GM18511 (cell line): Measurements from ENCODE around the gene ANGPTL1.
"Not testable (repeated sequence)": the region's sequence is repeated elsewhere in the genome, so short reads cannot be mapped to it uniquely, and the experiment has no call there.

Source experiments
- ATAC-seq: cut with Tn5 transposase; IDR thresholded peaks from one replicate; pipeline ENCODE4 v1.9.1; 2021; ENCODE audit warnings: mild to moderate bottlenecking, moderate library complexity; ENCODE audit not compliant: unreplicated experiment

ANGPTL1 gene

DNA sequence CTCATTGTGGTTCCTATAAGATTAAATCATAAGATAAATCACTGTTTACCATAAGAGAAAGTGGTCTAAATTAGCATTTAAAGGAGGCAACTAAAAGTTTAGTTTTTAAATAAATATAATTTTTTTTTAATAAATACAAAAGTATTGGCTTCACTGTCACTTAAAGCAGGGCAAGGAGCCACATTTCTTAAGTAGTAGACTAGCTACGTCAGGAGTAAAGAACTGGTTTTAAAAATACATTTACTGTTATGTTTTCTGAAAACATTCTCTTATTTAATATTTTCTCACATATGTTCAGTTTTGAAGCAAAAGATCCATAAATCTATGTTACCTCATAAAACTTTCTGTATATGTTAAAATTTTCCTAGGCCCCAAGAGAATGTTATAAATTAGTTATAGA is 2.2 kb downstream of the ANGPTL1 start:
- no peak for ATAC-seq

DNA sequence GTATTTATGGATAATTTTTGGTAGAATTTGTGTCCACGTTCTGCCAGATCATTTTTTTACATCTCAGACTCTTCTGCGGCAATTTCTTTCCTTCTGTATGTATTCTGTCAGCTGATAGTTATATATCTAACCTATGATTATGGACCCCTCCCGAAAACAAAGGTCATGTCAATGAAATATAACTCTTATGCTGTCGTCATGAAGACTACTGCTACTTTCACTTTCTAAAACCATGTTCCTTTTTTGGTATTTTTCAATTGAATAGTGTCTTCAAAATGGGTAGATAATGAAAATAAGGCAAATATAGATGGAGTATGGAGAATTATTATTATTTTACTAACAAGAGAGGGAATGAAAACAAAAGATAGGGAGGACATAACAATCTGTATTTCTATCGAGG is 3.2 kb downstream of the ANGPTL1 start:
- no peak for ATAC-seq

DNA sequence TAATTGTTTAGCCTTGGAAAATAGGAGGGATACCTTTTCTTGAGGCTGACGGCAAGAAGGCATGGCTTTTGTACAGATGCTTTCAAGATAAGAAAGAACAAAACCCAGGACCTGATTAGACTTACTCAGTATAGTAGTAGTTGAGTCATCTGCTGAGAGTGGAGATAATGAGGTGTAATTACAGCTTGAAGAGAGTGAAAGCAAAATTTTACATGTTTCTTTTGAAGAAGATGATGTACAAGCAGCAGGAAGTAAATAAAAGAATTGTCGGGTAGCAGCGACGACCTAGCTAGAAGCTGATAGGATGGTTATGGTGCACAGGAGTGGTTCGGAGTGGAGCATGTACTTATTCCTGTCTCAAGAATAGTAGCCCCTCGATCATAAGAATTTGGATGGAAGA is 6.6 kb downstream of the ANGPTL1 start:
- no peak for ATAC-seq

DNA sequence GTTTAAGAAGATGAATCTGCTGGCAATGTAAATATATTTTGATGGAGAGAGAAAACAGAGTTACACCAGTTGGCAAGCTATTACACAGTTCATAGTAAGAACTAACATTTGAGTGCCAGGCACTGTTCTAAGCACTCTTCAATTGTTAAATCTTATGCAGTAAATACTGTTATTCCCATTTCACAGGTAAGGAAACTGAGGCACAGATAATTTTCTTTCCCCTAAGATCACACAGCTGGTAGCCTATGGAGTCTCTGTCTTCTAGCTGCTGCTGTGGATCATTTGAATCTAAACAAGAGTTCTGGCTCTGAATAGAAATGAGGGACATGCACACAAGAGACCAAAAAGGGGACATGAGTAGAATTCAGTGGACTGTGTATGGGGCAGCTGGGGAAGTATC is 8.0 kb downstream of the ANGPTL1 start:
- no peak for ATAC-seq

DNA sequence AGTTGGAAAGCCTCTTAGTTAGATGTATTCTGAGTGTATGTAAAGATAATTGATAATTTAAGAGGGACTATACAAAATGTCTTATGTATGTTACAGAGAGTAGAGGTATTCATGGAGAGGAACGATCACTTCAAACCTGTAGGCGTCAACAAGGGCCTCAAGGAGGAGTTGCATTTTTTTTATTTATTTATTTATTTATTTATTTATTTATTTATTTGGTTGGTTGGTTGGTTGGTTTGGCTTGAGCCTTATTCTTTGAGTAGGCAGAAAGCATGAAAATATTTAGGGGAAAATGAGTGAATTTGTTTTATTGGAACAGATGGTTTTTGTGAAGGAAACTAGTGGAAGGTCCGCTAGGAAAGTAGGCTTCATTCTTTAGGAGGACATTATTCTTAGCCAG is 8.5 kb downstream of the ANGPTL1 start:
- ATAC-seq, result no peak

DNA sequence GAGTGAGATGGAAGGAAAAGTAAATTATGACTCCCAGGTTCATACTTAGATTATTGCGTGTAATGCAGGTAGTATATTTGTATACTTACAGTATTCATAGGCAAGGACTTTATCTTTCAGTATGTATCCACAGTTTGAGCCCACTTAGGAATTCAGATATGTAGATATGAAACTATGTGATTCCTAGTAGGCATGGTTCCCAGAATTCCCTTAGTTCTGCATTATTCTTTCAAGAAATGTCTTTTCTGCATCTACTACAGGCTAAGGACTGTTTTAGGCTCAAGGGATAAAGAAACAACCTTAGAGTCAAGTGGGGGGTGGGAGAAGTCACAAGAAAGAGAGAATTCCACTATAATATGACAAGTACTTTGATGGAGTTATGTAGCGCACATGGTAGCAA is 13.8 kb downstream of the ANGPTL1 start:
- ATAC-seq, result no peak

DNA sequence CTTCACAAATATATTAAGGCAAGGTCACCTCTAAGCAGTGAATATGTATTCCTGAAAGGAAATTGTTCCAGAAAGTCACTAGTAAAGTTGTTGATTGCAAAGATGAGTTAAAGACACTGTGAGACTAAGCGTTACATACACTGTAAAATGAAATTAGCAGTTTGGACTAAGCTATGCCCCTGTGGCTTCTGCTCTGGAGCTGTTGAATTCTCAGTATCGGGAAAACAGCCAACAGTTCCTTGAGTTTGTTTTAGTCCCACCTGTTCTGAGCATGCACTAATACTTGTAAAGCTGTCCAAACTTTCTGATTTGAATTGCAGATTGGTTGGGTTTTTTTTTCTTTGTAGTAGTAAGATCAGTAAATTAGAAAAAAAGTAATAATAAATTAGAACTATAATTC is 21.0 kb downstream of the ANGPTL1 start:
- no peak for ATAC-seq

DNA sequence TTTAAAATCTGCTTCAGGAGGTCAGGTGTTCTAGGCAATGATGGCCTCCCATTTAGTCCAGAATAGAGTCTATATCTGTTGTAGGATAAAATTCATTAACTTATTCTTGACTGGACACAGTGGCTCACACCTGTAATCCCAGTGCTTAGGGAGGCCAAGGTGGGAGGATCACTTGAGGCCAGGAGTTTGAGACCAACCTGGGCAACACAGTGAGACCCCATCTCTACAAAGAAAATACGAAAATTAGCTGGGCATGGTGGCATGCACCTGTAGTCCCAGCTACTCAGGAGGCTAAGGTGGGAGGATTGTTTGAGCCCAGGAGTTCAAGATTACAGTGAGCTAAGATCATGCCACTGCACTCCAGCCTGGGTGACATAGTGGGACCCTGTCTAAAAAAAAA is 23.0 kb downstream of the ANGPTL1 start:
- not testable (repeated sequence) for ATAC-seq

DNA sequence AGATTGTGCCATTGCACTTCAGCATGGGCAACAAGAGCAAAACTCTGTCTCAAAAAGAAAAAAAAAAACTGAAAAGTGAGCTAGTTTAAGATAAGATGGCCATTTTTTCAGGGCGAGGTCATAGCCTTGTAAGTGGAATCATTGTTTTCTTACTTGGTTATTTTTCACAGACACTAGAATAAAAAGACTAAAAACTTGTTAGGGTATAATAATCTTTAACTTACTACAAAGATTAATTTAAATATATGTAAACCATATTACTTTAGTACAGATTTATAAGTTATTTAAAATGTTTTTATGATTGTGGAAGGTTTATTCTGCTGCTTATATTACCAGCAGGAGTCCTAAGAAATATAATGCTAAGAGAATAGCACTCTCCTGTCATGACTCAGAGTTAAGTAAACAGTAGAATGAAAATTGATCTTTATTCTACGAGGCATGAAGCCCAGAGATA is 23.5 kb downstream of the ANGPTL1 start:
- no peak for ATAC-seq

DNA sequence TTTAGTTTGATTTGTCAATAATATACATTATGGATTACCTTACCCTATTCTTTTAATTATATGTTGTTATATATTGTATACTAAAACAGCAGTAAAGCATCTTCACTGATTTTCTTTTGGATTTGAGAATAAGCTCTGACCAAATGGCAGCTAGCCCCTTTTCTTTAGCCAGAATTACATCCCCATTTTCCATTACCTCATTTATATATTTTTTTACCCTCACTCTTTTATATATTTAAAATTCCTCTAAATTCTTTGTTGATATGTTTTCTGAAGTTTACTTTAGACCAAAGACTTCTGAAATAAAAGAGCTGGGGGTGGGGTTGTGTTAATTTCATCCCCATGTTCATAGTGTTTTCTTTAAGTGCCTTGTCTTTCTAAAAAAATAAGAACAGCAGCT is 24.6 kb downstream of the ANGPTL1 start:
- ATAC-seq, result no peak

DNA sequence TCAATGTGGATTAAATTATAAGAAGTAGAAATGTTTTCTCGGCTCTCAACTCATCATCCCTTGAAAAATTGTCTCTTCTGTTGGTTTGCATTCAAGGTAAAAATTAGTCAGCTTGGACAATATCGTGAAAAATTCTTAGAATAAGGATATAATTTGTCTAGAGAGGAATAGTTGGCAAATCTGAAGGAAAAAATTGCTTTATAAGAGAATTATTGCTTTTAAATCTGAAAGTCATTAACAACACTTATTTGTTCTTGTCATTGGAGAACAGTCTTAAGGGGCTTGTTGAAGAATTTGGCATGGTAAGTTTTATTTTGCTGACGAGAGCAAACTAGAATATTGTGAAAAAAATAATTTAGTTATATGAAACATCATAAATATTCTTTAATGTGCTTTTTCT is 26.4 kb downstream of the ANGPTL1 start:
- ATAC-seq, result no peak

DNA sequence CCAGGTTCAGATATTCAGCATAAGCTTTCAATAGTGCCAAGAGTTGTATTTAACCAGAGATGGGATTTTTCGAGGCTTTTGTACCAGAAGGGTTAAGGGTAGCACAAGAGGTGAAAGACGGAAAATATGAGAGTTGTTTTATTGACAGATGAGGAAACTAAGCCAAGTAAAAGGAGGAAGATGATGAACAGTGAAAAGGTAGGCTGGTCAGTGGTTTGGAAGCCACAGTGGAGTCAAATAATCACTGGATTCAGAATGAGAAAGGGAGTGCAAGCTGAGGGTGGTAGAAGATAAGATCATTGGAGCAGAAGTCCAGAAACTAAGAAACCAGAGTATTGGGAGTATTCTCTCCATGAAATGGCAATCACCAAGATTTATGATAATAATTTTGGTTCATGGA is 45.7 kb downstream of the ANGPTL1 start:
- ATAC-seq, result no peak

DNA sequence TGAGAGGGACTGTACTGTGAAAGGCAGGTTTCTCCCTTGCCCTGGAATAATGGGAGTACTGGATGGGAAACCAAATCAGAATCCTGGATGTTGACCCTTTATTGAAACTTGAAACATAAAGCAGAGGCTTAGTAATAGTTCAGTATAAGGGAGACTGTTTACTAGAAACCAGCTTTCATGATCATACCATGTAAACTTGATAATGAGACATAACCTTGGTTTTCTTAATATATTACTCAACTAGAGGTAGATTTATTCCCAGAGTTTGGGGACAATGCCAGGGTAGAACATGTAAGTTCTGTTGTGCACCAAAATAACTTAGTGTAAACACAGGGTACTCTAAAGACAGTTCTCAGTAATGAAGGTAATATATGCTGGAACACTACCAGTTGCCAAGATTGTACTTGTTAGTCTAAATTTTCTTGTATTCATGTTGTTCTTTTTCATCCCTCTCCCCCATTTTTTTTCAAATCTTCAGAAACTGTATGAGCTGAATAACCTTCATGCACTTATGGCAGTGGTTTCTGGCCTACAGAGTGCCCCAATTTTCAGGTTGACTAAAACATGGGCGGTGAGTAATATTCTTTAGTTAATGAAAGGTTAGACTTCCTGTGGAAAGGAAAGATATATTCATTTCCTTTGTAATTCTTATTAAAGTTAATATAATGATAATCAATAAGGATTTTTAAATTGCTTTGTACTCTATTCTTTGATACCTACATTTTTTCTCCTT is 49.6 kb downstream of the ANGPTL1 start:
- ATAC-seq, result peak; percentile 57

DNA sequence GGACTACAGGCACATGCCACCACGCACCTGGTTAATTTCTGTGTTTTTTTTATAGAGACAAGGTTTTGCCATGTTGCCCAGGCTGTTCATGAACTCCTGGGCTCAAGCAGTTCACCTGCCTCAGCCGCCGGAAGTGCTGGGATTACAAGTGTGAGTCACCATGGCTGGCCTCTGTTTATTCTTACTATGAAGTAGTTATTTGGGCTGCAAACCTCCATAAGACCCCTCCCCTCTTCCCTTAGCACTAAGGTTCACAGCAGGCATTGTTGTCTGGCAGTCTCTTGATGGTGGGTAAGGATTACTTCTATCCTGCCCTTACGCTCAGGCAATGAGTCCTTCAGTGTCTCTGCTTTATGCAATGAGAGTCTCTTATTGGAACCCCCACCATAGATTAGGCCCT is 51.8 kb downstream of the ANGPTL1 start:
- no peak for ATAC-seq

DNA sequence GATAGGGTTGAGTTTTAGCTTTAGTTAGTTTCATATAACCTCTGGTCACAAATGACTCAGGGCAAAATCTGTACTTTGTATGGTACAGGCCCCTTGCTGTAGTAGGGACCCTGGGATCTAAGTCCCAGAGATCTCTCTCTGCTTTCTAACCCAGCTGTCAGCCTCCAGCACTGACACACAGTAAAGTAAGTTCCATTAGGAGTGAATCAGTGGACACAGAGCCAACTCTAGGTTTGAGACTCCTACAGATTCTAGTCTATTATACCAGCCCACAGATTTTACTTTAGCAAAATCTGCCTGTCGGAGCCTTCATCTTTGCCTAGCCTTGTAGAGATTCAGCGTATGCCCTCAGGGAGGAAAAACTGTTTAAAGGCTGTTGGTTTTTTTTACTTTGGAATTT is 52.5 kb downstream of the ANGPTL1 start:
- ATAC-seq, result no peak

DNA sequence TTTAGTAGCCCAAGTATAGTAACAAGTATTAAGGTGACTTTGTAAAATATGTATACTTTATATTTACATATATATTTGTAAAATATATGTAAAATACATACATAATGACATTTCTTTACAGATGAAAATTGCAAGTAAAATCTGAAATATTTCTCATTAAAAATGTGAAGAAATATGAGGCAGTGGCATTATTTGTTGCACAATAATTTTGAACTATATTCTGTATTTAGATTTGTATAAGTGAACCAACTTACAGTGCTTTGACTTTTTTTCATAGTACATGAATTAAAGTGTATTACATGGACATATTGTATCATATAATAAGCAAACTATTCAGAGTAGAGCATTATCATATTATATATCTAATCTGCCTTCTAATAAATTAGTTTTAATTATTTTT is 60.3 kb downstream of the ANGPTL1 start:
- no peak for ATAC-seq

DNA sequence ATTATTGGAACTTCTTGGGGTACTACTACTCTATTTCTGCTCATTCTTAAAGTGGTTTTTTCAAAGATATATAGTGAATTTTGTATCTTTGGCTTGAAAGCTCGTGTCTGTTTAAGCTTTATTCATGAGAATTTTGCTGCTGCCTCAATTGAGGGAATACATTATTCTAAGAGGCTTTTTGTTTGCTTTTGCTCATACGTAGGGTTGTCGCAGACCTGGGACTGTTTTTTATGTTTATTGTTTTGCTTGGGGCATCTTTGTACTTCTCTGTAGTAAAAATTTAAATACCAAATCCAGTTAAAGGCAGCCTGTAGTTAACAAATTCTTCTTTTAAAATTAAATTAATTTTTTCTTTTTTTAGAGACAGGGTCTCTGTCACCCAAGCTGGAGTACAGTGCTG is 62.3 kb downstream of the ANGPTL1 start:
- ATAC-seq, result no peak

DNA sequence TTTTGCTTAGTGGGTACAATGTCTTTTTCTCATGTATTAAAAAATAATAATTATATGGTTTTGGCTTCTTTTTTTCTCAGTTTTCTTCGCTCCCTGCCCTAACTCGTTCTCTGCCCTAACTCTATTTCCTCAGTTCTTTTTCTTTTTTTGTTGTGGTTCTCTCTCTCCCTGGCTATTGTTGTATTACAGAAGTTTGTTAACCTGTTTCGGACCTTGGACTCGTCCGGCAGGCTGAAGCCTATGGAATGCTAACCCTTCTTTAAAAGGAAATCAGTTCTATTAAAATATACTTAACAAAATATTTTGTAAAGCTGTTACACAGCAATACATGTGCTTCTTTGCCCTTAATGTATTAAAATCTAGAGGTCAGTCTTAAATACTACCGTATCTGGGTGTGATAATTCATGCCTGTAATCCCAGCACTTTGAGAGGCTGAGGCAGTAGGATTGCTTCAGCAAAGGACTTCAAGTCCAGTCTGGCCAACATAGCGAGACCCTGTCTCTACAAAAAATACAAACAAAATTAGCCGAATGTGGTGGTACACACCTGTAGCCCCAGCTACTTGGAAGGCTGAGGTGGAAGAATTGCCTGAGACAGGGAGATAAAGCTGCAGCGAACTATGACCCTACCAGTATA is 64.1 kb downstream of the ANGPTL1 start:
- no peak for ATAC-seq

DNA sequence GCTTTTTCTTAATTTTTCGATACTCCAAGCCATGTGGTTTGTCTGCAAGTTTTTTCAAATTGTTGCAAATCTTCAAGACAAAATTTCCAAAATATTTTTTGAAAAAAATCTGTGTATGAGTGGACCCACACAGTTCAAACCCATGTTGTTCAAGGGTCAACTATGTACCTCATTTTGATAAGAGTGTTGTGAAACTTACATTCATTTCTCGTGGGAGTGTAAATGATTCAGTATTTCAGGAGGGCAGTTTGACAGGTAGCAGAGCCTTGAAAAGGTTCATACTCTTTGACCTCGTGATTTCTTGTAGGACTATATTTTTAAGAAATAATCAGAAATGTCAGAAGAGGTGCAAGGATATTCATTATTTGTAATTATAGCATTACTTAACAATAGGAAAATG is 68.0 kb downstream of the ANGPTL1 start:
- no peak for ATAC-seq
